CD4-positive, CD25-positive, alpha-beta regulatory T cell (primary cell): ENCODE results near the gene CCDC198. TPM values are rescaled to one million over a fixed set of nuclear protein-coding genes. Genes with fewer than 3 reads are reported as not detected.

ENCODE experiments used
- ATAC-seq, 2 donors: fragments of 150-1000 bp; cut with Tn5 transposase; one replicate each; pipeline ENCODE4 v1.10.0; 2021; ENCODE audit warnings: low read depth in 2 of 2, moderate number of reproducible peaks in 2 of 2, moderate library complexity in 1 of 2
- DNase-seq, 3 donors: peaks; one replicate each; pipeline versions ENCODE4 v3.0.0 to v3.0.0-alpha.2; 2012 to 2022; ENCODE audit warnings: mixed read lengths in 1 of 3
- H3K27ac ChIP-seq: one replicate; pipeline ENCODE4 v1.7.0; 2013; ENCODE audit warnings: mild to moderate bottlenecking, low read length; ENCODE audit not compliant: insufficient read depth, poor library complexity, severe bottlenecking
- H3K27me3 ChIP-seq: one replicate; pipeline ENCODE4 v1.7.0; 2013; ENCODE audit warnings: low read length; ENCODE audit not compliant: control insufficient read depth, insufficient read depth
- H3K36me3 ChIP-seq: one replicate; pipeline ENCODE4 v1.7.0; 2013; ENCODE audit warnings: mild to moderate bottlenecking, low read length, moderate library complexity; ENCODE audit not compliant: control insufficient read depth, insufficient read depth
- H3K4me1 ChIP-seq: 2 replicates; pipeline ENCODE4 v1.7.0; 2013; ENCODE audit warnings: mild to moderate bottlenecking, low read length; ENCODE audit not compliant: insufficient read depth, control insufficient read depth, poor library complexity, severe bottlenecking
- H3K4me3 ChIP-seq: one replicate; pipeline ENCODE4 v1.7.0; 2013; ENCODE audit warnings: low read depth, mild to moderate bottlenecking, low read length, moderate library complexity
- H3K9me3 ChIP-seq, 2 experiments: 1 replicate in 1 of 2; 2 replicates in 1 of 2; pipeline ENCODE4 v1.7.0; 2013; ENCODE audit warnings: low read length in 2 of 2, mild to moderate bottlenecking in 1 of 2, moderate library complexity in 1 of 2; ENCODE audit not compliant: control insufficient read depth in 2 of 2
- H3K27ac Mint-ChIP-seq, 3 donors: one replicate each; pipeline ENCODE4 v1.8.0; 2020 to 2022; ENCODE audit warnings: mild to moderate bottlenecking in 3 of 3, mixed read lengths in 3 of 3, moderate library complexity in 2 of 3
- H3K27me3 Mint-ChIP-seq: one replicate; pipeline ENCODE4 v1.8.0; 2022; ENCODE audit warnings: mild to moderate bottlenecking, mixed read lengths
- H3K36me3 Mint-ChIP-seq: one replicate; pipeline ENCODE4 v1.8.0; 2020; ENCODE audit warnings: mixed read lengths
- H3K4me1 Mint-ChIP-seq, 4 donors: one replicate each; pipeline ENCODE4 v1.8.0; 2020 to 2022; ENCODE audit warnings: mixed read lengths in 4 of 4, mild to moderate bottlenecking in 1 of 4
- H3K4me3 Mint-ChIP-seq, 4 donors: one replicate each; pipeline ENCODE4 v1.8.0; 2020 to 2022; ENCODE audit warnings: mild to moderate bottlenecking in 4 of 4, mixed read lengths in 4 of 4, moderate library complexity in 3 of 4
- H3K9me3 Mint-ChIP-seq, 7 donors: one replicate each; pipeline ENCODE4 v1.8.0; 2020 to 2022; ENCODE audit warnings: mixed read lengths in 7 of 7, mild to moderate bottlenecking in 3 of 7, moderate library complexity in 2 of 7
- polyA plus RNA-seq, 4 donors: library from polyadenylated mRNA; unstranded; fragments of 300-500 nt; fragmentation: Illumina TruSeq; gene quantifications; one replicate each; pipeline ENCODE4 v1.2.3, GENCODE V29; 2021
- total RNA-seq: library from RNA; stranded (reverse); gene quantifications from one replicate; pipeline ENCODE4 v1.2.3, GENCODE V29; 2022

Gene CCDC198
- total and polyA plus RNA-seq, 5 donors from 2014 or later: not detected

DNA sequence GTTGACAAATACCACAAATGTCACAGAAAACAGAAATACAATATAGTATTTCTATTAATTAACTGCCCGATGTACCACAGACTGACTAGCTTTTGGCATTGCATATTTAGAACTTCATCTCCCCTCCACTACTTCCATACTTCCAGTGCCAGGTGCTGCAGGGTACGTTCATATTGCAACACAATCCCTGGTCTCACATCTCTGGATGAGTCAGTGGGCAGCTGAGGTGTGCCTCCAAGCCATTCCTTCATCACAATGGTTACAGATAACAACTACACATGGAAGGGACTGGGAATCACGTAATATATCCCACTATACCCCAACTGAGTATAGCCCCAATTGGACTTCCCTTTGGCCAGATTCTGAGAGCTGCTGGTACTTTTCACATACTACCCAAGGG lies 31.1 kb downstream of the CCDC198 start:
- Histone ChIP-seq H3K4me1 (no peaks in the 10 kb centered on the region), H3K27ac (no peak overlapping the region), H3K4me3 (no peak overlapping the region), H3K36me3 (no peaks in the 10 kb centered on the region), H3K9me3 (no peaks in the 10 kb centered on the region), H3K27me3 (no peaks in the 10 kb centered on the region)
- Mint-ChIP-seq H3K9me3 (peaks cover 0 to 2% (median 0%) of the 10 kb centered on the region in 7 donors), H3K4me1 (no peaks in the 10 kb centered on the region), H3K27ac (no peak overlapping the region), H3K36me3 (no peaks in the 10 kb centered on the region), H3K27me3 (peaks cover 7% of the 10 kb centered on the region), H3K4me3 (no peak overlapping the region)
- DNase-seq: no peak
- no peak for ATAC-seq

DNA sequence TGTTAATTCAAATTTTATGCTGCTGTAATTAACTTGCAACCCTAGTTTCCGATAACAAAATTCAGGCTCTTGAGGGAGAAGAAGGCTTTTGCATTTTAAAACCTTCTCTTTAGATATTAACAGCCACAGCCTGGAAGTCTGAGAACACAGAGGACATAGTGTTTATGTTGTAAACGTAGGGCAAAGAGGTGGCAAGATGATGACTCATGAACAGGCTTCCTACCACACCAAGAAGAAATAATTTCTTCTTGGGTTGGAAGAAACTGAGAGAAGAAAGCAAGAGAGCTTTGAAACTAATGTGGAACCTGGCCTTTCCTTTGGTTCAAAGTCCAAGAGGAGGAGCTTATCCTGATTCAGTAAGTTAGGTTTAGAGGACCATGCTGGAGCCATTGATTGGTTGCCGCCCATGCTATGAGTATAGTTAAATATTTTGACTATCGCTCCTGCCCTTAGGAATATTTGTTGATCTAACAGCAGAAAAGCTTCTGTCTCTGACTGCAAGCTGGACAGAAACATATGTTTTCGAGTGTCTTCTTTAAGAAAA lies 31.8 kb downstream of the CCDC198 start:
- peaks cover 0 to 2% (median 0%) of the 10 kb centered on the region in 7 donors for H3K9me3 Mint-ChIP-seq
- ATAC-seq (no peak), DNase-seq (no peak)
- H3K36me3 ChIP-seq: no peaks in the 10 kb centered on the region
- H3K4me1 Mint-ChIP-seq: no peaks in the 10 kb centered on the region
- H3K27me3 Mint-ChIP-seq: peaks cover 11% of the 10 kb centered on the region
- no peaks in the 10 kb centered on the region for H3K27me3 ChIP-seq
- no peaks in the 10 kb centered on the region for H3K4me1 ChIP-seq
- H3K4me3 Mint-ChIP-seq: no peak overlapping the region
- H3K9me3 ChIP-seq: no peaks in the 10 kb centered on the region
- H3K27ac Mint-ChIP-seq: peak overlapping the region in 1 of 3 donors; percentile 71
- H3K27ac ChIP-seq: no peak overlapping the region
- no peak overlapping the region for H3K4me3 ChIP-seq
- H3K36me3 Mint-ChIP-seq: no peaks in the 10 kb centered on the region

DNA sequence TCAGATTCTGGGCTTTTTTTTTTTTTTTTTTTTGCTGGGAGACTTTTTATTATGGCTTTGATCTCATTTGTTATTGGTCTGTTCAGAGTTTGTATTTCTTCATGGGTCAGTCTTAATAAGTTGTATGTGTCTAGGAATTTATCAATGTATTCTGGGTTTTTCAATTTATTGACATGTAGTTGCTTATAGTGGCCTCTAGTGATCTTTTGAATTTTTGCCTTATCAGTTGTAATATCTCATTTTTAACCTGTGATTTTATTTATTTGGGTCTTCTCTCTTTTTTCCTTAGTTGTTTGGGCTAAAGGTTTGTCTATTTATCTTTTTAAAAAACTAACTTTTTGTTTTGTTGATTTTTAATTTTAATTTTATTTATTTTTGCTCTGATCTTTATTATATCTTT lies 57.7 kb downstream of the CCDC198 start:
- no peaks in the 10 kb centered on the region for H3K27me3 ChIP-seq
- ATAC-seq (no peak), DNase-seq (no peak)
- H3K27ac ChIP-seq: no peak overlapping the region
- no peak overlapping the region for H3K4me3 Mint-ChIP-seq
- H3K4me1 ChIP-seq: no peaks in the 10 kb centered on the region
- H3K36me3 Mint-ChIP-seq: no peaks in the 10 kb centered on the region
- peaks cover 25% of the 10 kb centered on the region for H3K27me3 Mint-ChIP-seq
- H3K9me3 Mint-ChIP-seq: peaks cover 0 to 10% (median 2%) of the 10 kb centered on the region in 7 donors
- no peaks in the 10 kb centered on the region for H3K4me1 Mint-ChIP-seq
- no peaks in the 10 kb centered on the region for H3K9me3 ChIP-seq
- H3K36me3 ChIP-seq: no peaks in the 10 kb centered on the region
- H3K4me3 ChIP-seq: no peak overlapping the region
- H3K27ac Mint-ChIP-seq: no peak overlapping the region

DNA sequence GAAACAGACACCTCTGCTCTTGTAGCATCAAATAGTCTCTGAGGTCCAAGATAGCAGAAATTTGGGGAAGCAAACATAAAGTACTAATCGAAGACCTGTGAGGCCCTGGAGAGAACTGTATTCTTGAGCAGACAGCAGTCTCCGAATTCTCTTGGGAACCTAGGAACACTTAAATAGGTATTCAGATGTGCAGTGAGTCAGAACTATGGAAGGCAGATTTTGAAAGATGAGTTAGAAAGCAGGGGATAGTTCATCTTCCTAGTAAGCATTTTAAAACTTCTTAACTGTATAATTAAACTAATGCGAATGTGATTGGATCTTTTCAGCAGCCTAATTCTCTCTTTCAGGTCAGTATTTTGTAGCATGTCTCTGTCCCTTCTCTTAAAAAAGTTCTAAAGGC lies 72.7 kb downstream of the CCDC198 start:
- Mint-ChIP-seq H3K4me1 (peaks cover 0 to 2% (median 0%) of the 10 kb centered on the region in 4 donors), H3K4me3 (no peak overlapping the region), H3K9me3 (no peaks in the 10 kb centered on the region), H3K36me3 (no peaks in the 10 kb centered on the region), H3K27ac (no peak overlapping the region), H3K27me3 (peaks cover 4% of the 10 kb centered on the region)
- Histone ChIP-seq H3K4me1 (no peaks in the 10 kb centered on the region), H3K9me3 (no peaks in the 10 kb centered on the region), H3K36me3 (no peaks in the 10 kb centered on the region), H3K27ac (no peak overlapping the region), H3K4me3 (no peak overlapping the region), H3K27me3 (no peaks in the 10 kb centered on the region)
- ATAC-seq (no peak), DNase-seq (no peak)

- H3K4me3 Mint-ChIP-seq: no peak overlapping the region
Observed at GRCh38 chr14:57420033-57420432, 73.6 kb downstream of the CCDC198 start.

More at GRCh38 chr14:57420033-57420432, 73.6 kb downstream of the CCDC198 start:
- H3K36me3 ChIP-seq: no peaks in the 10 kb centered on the region
- DNase-seq (no peak), ATAC-seq (no peak)
- no peak overlapping the region for H3K27ac ChIP-seq
- H3K4me3 ChIP-seq: no peak overlapping the region
- no peaks in the 10 kb centered on the region for H3K9me3 Mint-ChIP-seq
- H3K9me3 ChIP-seq: no peaks in the 10 kb centered on the region
- H3K27ac Mint-ChIP-seq: no peak overlapping the region
- peaks cover 4% of the 10 kb centered on the region for H3K27me3 Mint-ChIP-seq
- no peaks in the 10 kb centered on the region for H3K36me3 Mint-ChIP-seq
- no peaks in the 10 kb centered on the region for H3K4me1 ChIP-seq
- no peaks in the 10 kb centered on the region for H3K27me3 ChIP-seq
- H3K4me1 Mint-ChIP-seq: peaks cover 0 to 2% (median 0%) of the 10 kb centered on the region in 4 donors

Other genes starting within 250 kb of the CCDC198 start
- gene EXOC5, start 225.0 kb downstream of the CCDC198 start, total RNA-seq: 42.6 TPM
- gene EXOC5, start 225.0 kb downstream of the CCDC198 start, polyA plus RNA-seq: 10 to 100 TPM; 47.0 to 60.6 (median 51.0) TPM
- 63.6 TPM for gene AP5M1, start 224.9 kb downstream of the CCDC198 start, total RNA-seq
- gene AP5M1, start 224.9 kb downstream of the CCDC198 start, polyA plus RNA-seq: 10 to 100 TPM; 37.6 to 44.2 (median 43.5) TPM
- 17.1 TPM for gene NAA30, start 103.3 kb downstream of the CCDC198 start, total RNA-seq
- gene NAA30, start 103.3 kb downstream of the CCDC198 start, polyA plus RNA-seq: 10 to 100 TPM; 12.6 to 15.7 (median 13.8) TPM